Suprapubic skin (tissue), 4 donors: Measurements from ENCODE around the gene BCL11B.

Source experiments
- CTCF ChIP-seq, 2 donors: fragments of 200-600 bp in 1 of 2; fragments of 450-650 bp in 1 of 2; sonication (generic) in 1 of 2; IDR thresholded peaks; one replicate each; pipeline ENCODE4 v1.5.1; 2016 to 2019; ENCODE audit warnings: antibody characterized with exemption in 2 of 2, mild to moderate bottlenecking in 1 of 2, moderate library complexity in 1 of 2
- EP300 ChIP-seq: sonication (generic); formaldehyde crosslinking; IDR thresholded peaks from one replicate; pipeline ENCODE4 v1.6.1; 2017; ENCODE audit warnings: antibody characterized with exemption
- POLR2A ChIP-seq, 2 donors: fragments of 450-650 bp; IDR thresholded peaks; one replicate each; pipeline ENCODE4 v1.6.1; 2017; ENCODE audit warnings: antibody characterized with exemption in 2 of 2, mild to moderate bottlenecking in 2 of 2, moderate library complexity in 2 of 2
- POLR2AphosphoS5 ChIP-seq, 3 donors: sonication (generic); formaldehyde crosslinking; IDR thresholded peaks; one replicate each; pipeline ENCODE4 v1.6.1; 2017; ENCODE audit warnings: antibody characterized with exemption in 3 of 3

DNA sequence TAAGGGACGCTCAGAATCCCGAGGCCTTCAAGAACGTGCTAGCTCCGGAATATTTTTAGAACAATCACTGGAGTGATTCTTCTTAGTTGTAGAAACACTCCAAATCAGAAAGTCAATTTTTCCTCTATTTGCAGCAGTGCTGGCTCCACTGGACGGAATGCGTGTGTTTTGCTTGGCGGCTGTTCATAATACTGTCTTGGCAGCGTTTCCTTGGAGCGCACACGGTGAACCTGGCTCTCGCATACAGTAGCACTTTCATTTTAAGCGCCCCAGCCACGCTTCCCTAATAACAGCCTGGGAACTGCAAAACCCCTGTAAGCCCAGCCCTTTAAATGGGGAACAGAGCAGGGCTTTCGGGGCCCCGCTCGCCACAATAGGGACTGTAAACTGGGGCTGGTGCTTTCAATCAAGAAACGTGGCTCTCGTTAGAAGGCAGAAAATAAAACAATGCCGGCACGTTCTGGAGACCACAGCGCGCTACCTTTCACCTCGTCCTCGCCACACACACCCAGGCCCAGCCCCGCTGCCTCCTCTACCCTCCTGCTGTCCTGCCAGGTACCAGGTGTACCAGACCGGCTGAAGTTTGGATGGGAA is 79.9 kb downstream of the BCL11B start:
- no peak for TF ChIP-seq CTCF (IDR thresholded peaks at IDR 0.05)
- no peak for TF ChIP-seq POLR2A (IDR thresholded peaks at IDR 0.05)
- TF ChIP-seq EP300 = no peak
- no peak for TF ChIP-seq POLR2AphosphoS5 (IDR thresholded peaks at IDR 0.05)
